Keratinocyte (primary cell): ENCODE results near the gene PRR29. TPM values are rescaled to one million over a fixed set of nuclear protein-coding genes. Genes with fewer than 3 reads are reported as not detected.
"Not testable (repeated sequence)": the region's sequence is repeated elsewhere in the genome, so short reads cannot be mapped to it uniquely, and the experiment has no call there.

Source experiments
- DNase-seq: peaks from one replicate; pipeline ENCODE4 v3.0.0-alpha.2; 2011; ENCODE audit warnings: low read depth, missing footprints, low spot score
- FAIRE-seq: peaks from 2 replicates; lab custom pipeline; 2011; peaks lifted over from hg19 to GRCh38; lab: Jason Lieb, UNC
- H2AFZ ChIP-seq: 2 replicates; pipeline ENCODE4 v1.6.0; 2012; ENCODE audit warnings: low read length, control low read depth, inconsistent platforms; ENCODE audit not compliant: control insufficient read depth
- H3K27ac ChIP-seq: 2 replicates; pipeline ENCODE4 v1.5.1; 2011; ENCODE audit warnings: low read length; ENCODE audit not compliant: control insufficient read depth, insufficient read depth
- H3K27me3 ChIP-seq: 3 replicates; pipeline ENCODE4 v1.6.0; 2011; ENCODE audit warnings: low read length; ENCODE audit not compliant: control insufficient read depth, insufficient read depth; ENCODE audit errors: extremely low read depth
- H3K36me3 ChIP-seq, 2 experiments: 2 replicates in 1 of 2; 3 replicates in 1 of 2; pipeline ENCODE4 v1.5.1; 2011; ENCODE audit warnings: low read length in 2 of 2, mild to moderate bottlenecking in 1 of 2; ENCODE audit not compliant: control insufficient read depth in 2 of 2, insufficient read depth in 2 of 2; ENCODE audit errors: extremely low read depth in 1 of 2
- H3K4me1 ChIP-seq: 3 replicates; pipeline ENCODE4 v1.5.1; 2011; ENCODE audit warnings: low read length; ENCODE audit not compliant: control insufficient read depth, insufficient read depth; ENCODE audit errors: extremely low read depth
- H3K4me2 ChIP-seq: 3 replicates; pipeline ENCODE4 v1.6.0; 2011; ENCODE audit warnings: low read depth, low read length; ENCODE audit not compliant: control insufficient read depth, insufficient read depth; ENCODE audit errors: extremely low read depth
- H3K4me3 ChIP-seq, 3 experiments: fragments of 200-600 bp in 1 of 3; sonication (generic) in 1 of 3; 2 replicates in 2 of 3; 3 replicates in 1 of 3; pipeline ENCODE4 v1.5.1; 2011 to 2016; ENCODE audit warnings: low read length in 3 of 3, mild to moderate bottlenecking in 3 of 3, control low read depth in 2 of 3, inconsistent platforms in 1 of 3, low read depth in 1 of 3, mixed read lengths in 1 of 3, mixed run types in 1 of 3, moderate library complexity in 1 of 3; ENCODE audit not compliant: control insufficient read depth in 2 of 3, insufficient read depth in 2 of 3; ENCODE audit errors: extremely low read depth in 1 of 3
- H3K79me2 ChIP-seq: 2 replicates; pipeline ENCODE4 v1.6.0; 2012; ENCODE audit warnings: low read length; ENCODE audit not compliant: control insufficient read depth, insufficient read depth
- H3K9ac ChIP-seq: 3 replicates; pipeline ENCODE4 v1.6.0; 2011; ENCODE audit warnings: low read length; ENCODE audit not compliant: control insufficient read depth, insufficient read depth; ENCODE audit errors: extremely low read depth
- H3K9me1 ChIP-seq: 3 replicates; pipeline ENCODE4 v1.6.0; 2011; ENCODE audit warnings: low read length; ENCODE audit not compliant: control insufficient read depth, insufficient read depth; ENCODE audit errors: extremely low read depth
- H3K9me3 ChIP-seq: 2 replicates; pipeline ENCODE4 v1.5.1; 2012; ENCODE audit warnings: low read depth, low read length; ENCODE audit not compliant: control insufficient read depth
- H4K20me1 ChIP-seq: 3 replicates; pipeline ENCODE4 v1.6.0; 2011; ENCODE audit warnings: low read length; ENCODE audit not compliant: control insufficient read depth, insufficient read depth; ENCODE audit errors: extremely low read depth
- EZH2 ChIP-seq: IDR thresholded peaks from one replicate; pipeline ENCODE4 v1.6.1; 2012; ENCODE audit warnings: inconsistent platforms, mild to moderate bottlenecking, low read length, moderate library complexity
- dilution Hi-C: fragments of 300-500 bp; cut with MboI; formaldehyde crosslinking; loops from one replicate; pipeline ENCODE4 v1.7.0; 2020; ENCODE audit warnings: low sequenced_read_pairs; ENCODE audit not compliant: extremely low pct_ligation_motif_present
- polyA plus RNA-seq, 5 experiments: library from polyadenylated mRNA; depleted of rRNA in 3 of 5; stranded (reverse) in 3 of 5; stranded (forward) in 1 of 5; unstranded in 1 of 5; fragments of >200 nt; gene quantifications; 1 replicate in 1 of 5; 2 replicates in 3 of 5; 3 replicates in 1 of 5; pipeline versions ENCODE4 v1.2.1 to v1.2.3, GENCODE V29; 2011 to 2012; ENCODE audit warnings: missing spikeins in 2 of 5, low read depth in 1 of 5, low replicate concordance in 1 of 5
- TF ChIP-seq, protein P1 (sequence below), 3 experiments: IDR thresholded peaks in 1 of 3; conservative IDR thresholded peaks in 1 of 3; optimal IDR thresholded peaks in 1 of 3; 2 replicates in 2 of 3; 3 replicates in 1 of 3; pipeline versions ENCODE3 to v1.5.1; 2011; ENCODE audit warnings: low read length in 3 of 3, mild to moderate bottlenecking in 3 of 3, moderate library complexity in 2 of 3, control low read depth in 1 of 3, inconsistent platforms in 1 of 3; ENCODE audit not compliant: insufficient read depth in 2 of 3; ENCODE audit errors: extremely low read depth in 1 of 3

The PRR29 gene
- polyA plus RNA-seq, 1 donor (not counting 4 experiments of a cell fraction or from before 2014, with no cell fraction given) = 0.01 TPM

DNA sequence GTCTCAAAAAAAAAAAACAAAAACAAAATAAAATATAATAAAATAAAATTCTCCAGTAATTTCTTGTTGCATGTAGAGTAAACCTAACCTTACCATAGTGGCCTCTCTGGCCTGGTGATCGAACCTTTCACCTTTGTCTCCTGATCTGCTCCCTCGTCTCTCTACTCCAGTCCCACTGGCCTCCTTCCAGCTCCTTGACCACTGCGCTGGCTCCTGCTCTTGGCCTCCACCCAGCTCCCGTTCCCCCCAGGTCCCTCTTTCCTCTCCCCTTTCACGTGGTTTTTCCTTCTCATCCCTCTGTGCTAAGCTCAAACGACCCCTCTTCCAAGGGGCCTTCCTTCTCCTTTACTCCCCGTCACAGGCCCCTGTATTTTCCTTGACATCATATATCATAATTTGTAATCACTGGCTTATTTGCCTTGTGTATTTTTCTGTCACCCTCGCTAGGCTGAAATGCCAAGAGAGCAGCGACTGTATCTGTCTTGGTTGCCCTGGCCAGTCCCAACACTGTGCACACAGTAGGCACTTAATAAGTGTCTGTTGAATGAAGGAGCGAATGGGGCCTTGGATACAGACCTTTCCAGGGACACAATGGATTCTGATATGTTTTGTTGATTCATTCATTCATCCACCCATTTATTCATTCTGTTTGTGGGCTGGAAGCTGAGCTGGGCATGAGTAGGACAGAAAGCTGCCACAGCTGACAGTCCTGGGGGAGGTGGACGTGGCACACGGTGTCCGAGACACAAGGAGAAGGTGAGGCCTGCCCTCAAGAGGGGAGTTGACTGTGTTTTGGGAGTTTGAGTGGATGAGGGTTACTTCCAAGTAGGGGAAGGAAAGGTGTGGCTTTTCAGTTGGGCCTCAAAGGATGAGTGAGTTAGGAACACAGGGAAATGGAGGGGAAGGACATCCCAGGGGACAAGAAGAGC lies 19.6 kb upstream of the PRR29 start:
- Histone ChIP-seq H3K27ac (no peak overlapping the region), H3K9ac (no peak overlapping the region), H3K4me2 (no peak overlapping the region), H3K9me1 (peaks cover 3% of the 10 kb centered on the region), H3K36me3 (no peaks in the 10 kb centered on the region), H3K9me3 (no peaks in the 10 kb centered on the region), H4K20me1 (no peaks in the 10 kb centered on the region), H2AFZ (no peak overlapping the region), H3K4me1 (peaks cover 16% of the 10 kb centered on the region), H3K79me2 (no peaks in the 10 kb centered on the region), H3K4me3 (no peak overlapping the region), H3K27me3 (peaks cover 3% of the 10 kb centered on the region)
- TF ChIP-seq, protein P1, sequence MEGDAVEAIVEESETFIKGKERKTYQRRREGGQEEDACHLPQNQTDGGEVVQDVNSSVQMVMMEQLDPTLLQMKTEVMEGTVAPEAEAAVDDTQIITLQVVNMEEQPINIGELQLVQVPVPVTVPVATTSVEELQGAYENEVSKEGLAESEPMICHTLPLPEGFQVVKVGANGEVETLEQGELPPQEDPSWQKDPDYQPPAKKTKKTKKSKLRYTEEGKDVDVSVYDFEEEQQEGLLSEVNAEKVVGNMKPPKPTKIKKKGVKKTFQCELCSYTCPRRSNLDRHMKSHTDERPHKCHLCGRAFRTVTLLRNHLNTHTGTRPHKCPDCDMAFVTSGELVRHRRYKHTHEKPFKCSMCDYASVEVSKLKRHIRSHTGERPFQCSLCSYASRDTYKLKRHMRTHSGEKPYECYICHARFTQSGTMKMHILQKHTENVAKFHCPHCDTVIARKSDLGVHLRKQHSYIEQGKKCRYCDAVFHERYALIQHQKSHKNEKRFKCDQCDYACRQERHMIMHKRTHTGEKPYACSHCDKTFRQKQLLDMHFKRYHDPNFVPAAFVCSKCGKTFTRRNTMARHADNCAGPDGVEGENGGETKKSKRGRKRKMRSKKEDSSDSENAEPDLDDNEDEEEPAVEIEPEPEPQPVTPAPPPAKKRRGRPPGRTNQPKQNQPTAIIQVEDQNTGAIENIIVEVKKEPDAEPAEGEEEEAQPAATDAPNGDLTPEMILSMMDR (optimal IDR thresholded peaks at IDR 0.05 in 1 of 3, IDR thresholded peaks at IDR 0.05 in 1 of 3, conservative IDR thresholded peaks at IDR 0.05 in 1 of 3; ENCODE audit: extremely low read depth in 1 of 3, insufficient read depth in 2 of 3, low read length in 3 of 3) = no peak
- no peak for TF ChIP-seq EZH2
- FAIRE-seq = no peak
- dilution Hi-C loops = no loop called here
- no peak for DNase-seq

DNA sequence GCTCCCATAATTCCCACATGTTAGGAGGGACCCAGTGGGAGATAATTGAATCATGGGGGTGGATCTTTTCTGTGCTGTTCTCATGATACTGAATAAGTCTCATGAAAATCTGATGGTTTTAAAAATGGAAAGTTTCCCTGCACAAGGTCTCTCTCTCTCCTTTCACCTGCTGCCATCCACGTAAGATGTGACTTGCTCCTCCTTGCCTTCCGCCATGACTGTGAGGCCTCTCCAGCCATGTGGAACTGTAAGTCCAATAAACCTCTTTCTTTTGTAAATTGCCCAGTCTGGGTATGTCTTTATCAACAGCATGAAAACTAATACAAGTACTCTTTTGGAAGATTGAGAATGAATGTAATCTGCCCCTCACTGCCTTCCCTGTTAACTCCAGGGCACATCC lies 15.5 kb upstream of the PRR29 start:
- H3K79me2 ChIP-seq, H3K9ac ChIP-seq, H3K4me1 ChIP-seq, H3K27ac ChIP-seq, H3K4me2 ChIP-seq, H2AFZ ChIP-seq, H3K27me3 ChIP-seq, H4K20me1 ChIP-seq, H3K9me3 ChIP-seq, FAIRE-seq, dilution Hi-C loops, H3K4me3 ChIP-seq, DNase-seq, H3K36me3 ChIP-seq, H3K9me1 ChIP-seq: not testable (repeated sequence)
